ENCODE results near the gene KAT6B.
A peak's percentile ranks its signal among the peaks of the same experiment; 100 is the strongest.

Gene KAT6B

DNA sequence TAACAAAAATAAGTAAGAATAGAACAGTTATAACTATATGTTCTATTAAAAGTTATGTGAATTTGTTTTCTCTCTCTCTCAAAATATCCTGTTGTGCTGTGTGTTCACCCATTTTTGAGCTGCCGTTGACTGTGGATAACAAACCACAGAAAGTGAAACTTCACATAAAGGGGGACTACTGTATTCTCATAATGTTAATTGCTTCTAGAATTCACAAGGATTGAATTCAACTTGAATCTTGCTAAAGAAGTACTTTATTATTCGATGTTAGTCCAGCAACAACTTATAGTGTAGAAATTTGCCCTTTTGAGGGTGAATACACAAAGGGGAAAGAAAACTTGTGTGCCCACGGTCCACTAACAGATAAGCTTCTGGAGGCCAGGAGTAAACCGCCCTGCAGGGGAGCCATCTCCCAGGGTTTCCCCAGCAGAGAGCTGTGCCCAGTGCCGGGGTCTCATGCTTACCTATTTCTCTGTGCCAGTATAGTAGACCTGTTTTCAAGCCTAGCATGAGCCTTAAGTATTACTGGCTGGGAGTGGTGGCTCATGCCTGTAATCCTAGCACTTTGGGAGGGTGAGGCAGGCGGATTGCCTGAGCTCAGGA is 87.1 kb downstream of the KAT6B start:
- H3K9me3 ChIP-seq (ENCODE audit: control insufficient read depth, insufficient read depth, low read depth, low read length), result no peaks in the 10 kb centered on the region
- no peak overlapping the region for H3K4me3 ChIP-seq (ENCODE audit: low read depth, low read length)
- H3K4me1 ChIP-seq (ENCODE audit: control insufficient read depth, insufficient read depth, low read length), result 0 out of 2 replicates have a peak, but pooled peaks cover 2% of the 10 kb centered on the region
- no peak overlapping the region for H3K27ac ChIP-seq (ENCODE audit: extremely low read depth, low read depth, low read length)
- ChIA-PET CTCF (interaction anchor here (1.0 to 1.7 kb wide), 3 partner anchors 11 to 107 kb away, joined by 3 to 7 read pairs (median 3); no protein-coding TSS in a partner anchor), POLR2A (no interaction called here)
- H3K36me3 ChIP-seq (ENCODE audit: control insufficient read depth in 2 of 2, insufficient read depth in 1 of 2, low read length in 2 of 2), result no peaks in the 10 kb centered on the region
- TF ChIP-seq ZNF837 (tag by site-specific recombination; IDR thresholded peaks at IDR 0.05) (no peak), HOXD13 (CRISPR knock-in tag; IDR thresholded peaks at IDR 0.05; ENCODE audit: borderline replicate concordance) (no peak), ZXDB (tag by site-specific recombination; IDR thresholded peaks at IDR 0.05) (no peak), ZNF174 (tag by site-specific recombination; IDR thresholded peaks at IDR 0.05) (no peak), GLIS1 (tag by site-specific recombination; IDR thresholded peaks at IDR 0.05) (peak; percentile 89)

DNA sequence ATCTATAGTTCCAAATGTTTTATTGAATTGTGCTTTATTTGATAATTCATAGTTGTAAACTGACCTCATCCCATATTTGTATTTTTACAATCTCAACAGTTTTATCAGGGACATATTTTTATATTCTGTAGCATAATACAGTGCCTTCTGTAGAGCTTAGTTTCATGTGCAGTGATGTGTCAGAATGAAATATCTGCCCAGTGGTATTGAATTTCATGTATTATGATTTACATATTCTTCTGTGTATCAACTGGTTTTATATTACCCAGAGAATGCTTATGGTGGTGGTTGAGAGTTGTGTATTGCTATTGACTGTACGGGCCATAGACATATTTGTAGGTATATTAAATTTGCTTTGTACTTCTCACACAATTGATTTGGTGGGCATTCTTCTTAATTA is 89.9 kb downstream of the KAT6B start:
- no peak overlapping the region for H3K4me3 ChIP-seq (ENCODE audit: low read depth, low read length)
- H3K36me3 ChIP-seq (ENCODE audit: control insufficient read depth in 2 of 2, insufficient read depth in 1 of 2, low read length in 2 of 2), result no peaks in the 10 kb centered on the region
- POLR2A ChIA-PET, result no interaction called here
- H3K9me3 ChIP-seq (ENCODE audit: control insufficient read depth, insufficient read depth, low read depth, low read length), result no peaks in the 10 kb centered on the region; the same call in 1 of the 2 replicates
- no peak for TF ChIP-seq SCRT1 (tag by site-specific recombination; IDR thresholded peaks at IDR 0.05; ENCODE audit: borderline replicate concordance)
- TF ChIP-seq, protein P1, sequence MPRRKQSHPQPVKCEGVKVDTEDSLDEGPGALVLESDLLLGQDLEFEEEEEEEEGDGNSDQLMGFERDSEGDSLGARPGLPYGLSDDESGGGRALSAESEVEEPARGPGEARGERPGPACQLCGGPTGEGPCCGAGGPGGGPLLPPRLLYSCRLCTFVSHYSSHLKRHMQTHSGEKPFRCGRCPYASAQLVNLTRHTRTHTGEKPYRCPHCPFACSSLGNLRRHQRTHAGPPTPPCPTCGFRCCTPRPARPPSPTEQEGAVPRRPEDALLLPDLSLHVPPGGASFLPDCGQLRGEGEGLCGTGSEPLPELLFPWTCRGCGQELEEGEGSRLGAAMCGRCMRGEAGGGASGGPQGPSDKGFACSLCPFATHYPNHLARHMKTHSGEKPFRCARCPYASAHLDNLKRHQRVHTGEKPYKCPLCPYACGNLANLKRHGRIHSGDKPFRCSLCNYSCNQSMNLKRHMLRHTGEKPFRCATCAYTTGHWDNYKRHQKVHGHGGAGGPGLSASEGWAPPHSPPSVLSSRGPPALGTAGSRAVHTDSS (tag by site-specific recombination; IDR thresholded peaks at IDR 0.05), result no peak
- TF ChIP-seq ZNF558 (tag by site-specific recombination; IDR thresholded peaks at IDR 0.05), result no peak
- TF ChIP-seq, protein P2, sequence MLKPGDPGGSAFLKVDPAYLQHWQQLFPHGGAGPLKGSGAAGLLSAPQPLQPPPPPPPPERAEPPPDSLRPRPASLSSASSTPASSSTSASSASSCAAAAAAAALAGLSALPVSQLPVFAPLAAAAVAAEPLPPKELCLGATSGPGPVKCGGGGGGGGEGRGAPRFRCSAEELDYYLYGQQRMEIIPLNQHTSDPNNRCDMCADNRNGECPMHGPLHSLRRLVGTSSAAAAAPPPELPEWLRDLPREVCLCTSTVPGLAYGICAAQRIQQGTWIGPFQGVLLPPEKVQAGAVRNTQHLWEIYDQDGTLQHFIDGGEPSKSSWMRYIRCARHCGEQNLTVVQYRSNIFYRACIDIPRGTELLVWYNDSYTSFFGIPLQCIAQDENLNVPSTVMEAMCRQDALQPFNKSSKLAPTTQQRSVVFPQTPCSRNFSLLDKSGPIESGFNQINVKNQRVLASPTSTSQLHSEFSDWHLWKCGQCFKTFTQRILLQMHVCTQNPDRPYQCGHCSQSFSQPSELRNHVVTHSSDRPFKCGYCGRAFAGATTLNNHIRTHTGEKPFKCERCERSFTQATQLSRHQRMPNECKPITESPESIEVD (tag by site-specific recombination; IDR thresholded peaks at IDR 0.05), result 0 out of 2 replicates have a peak, but pooled peaks have one; percentile 15
- CTCF ChIA-PET, result no interaction called here
- 0 out of 2 replicates have a peak, but pooled peaks cover 2% of the 10 kb centered on the region for H3K4me1 ChIP-seq (ENCODE audit: control insufficient read depth, insufficient read depth, low read length)
- no peak overlapping the region for H3K27ac ChIP-seq (ENCODE audit: extremely low read depth, low read depth, low read length)

DNA sequence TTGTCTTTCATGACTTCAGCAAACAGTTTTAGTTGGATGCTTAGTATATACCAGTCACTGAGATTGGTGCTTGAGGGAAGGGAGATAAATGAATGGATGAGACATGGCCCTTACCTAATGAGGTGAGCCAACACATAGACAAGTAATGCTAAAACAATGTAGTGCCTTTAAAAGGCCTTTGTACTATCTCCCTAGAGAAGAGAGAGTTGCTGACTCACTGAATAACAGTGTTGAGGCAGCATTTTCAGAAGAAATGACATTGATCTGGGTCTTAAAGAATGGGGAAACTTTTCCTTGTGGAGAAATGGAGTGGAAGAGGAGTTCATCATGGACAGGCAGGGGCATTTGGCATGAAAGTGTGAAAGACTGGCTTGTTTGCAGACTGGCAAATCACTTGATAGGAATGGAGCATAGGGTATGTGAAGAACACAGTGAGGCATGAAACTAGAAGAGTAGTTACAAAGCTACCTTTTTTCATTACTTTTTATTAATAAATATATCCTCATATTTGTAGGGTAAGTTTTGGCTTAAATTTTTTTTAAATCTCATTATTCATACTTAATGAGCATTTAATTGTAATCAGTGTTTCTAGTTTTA is 91.2 kb downstream of the KAT6B start:
- Histone ChIP-seq H3K36me3 (ENCODE audit: control insufficient read depth in 2 of 2, insufficient read depth in 1 of 2, low read length in 2 of 2) (no peaks in the 10 kb centered on the region), H3K4me1 (ENCODE audit: control insufficient read depth, insufficient read depth, low read length) (peaks cover 13% of the 10 kb centered on the region), H3K27ac (ENCODE audit: extremely low read depth, low read depth, low read length) (no peak overlapping the region), H3K9me3 (ENCODE audit: control insufficient read depth, insufficient read depth, low read depth, low read length) (no peaks in the 10 kb centered on the region; the same call in 1 of the 2 replicates), H3K4me3 (ENCODE audit: low read depth, low read length) (no peak overlapping the region)
- CTCF ChIA-PET, result interaction anchor here (0.7 kb wide), 1 partner anchor 598 kb away, joined by 6 read pairs; no protein-coding TSS in a partner anchor
- 0 out of 2 replicates have a peak, but pooled peaks have one; percentile 8 for TF ChIP-seq PRDM1 (tag by site-specific recombination; IDR thresholded peaks at IDR 0.05)
- TF ChIP-seq ZIC2 (tag by site-specific recombination; IDR thresholded peaks at IDR 0.05), result no peak
- POLR2A ChIA-PET, result no interaction called here

DNA sequence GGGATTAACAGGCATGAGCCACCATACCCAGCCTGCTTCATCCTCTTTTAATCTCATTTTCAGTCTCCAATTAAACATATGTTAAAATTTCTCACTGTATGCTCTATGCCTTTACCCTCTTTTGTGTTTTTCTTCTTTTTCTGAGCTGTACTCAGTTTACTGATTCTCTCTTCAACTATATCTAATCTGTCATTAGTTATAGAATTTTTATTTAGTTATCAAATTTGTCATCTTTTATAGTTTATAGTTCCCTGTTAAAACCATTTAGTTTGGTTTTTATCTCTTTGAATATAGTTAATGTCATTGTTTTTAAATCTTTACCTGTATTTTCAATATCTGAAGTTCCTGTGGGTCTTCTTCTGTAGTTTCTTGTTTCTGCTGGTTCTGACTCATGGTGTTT is 93.3 kb downstream of the KAT6B start:
- H3K36me3 ChIP-seq (ENCODE audit: control insufficient read depth in 2 of 2, insufficient read depth in 1 of 2, low read length in 2 of 2), result no peaks in the 10 kb centered on the region
- no peaks in the 10 kb centered on the region; the same call in 1 of the 2 replicates for H3K9me3 ChIP-seq (ENCODE audit: control insufficient read depth, insufficient read depth, low read depth, low read length)
- H3K27ac ChIP-seq (ENCODE audit: extremely low read depth, low read depth, low read length), result no peak overlapping the region
- no peak overlapping the region for H3K4me3 ChIP-seq (ENCODE audit: low read depth, low read length)
- H3K4me1 ChIP-seq (ENCODE audit: control insufficient read depth, insufficient read depth, low read length), result peaks cover 29% of the 10 kb centered on the region
- POLR2A ChIA-PET, result no interaction called here
- CTCF ChIA-PET, result no interaction called here
- TF ChIP-seq, protein P3, sequence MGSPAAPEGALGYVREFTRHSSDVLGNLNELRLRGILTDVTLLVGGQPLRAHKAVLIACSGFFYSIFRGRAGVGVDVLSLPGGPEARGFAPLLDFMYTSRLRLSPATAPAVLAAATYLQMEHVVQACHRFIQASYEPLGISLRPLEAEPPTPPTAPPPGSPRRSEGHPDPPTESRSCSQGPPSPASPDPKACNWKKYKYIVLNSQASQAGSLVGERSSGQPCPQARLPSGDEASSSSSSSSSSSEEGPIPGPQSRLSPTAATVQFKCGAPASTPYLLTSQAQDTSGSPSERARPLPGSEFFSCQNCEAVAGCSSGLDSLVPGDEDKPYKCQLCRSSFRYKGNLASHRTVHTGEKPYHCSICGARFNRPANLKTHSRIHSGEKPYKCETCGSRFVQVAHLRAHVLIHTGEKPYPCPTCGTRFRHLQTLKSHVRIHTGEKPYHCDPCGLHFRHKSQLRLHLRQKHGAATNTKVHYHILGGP (tag by site-specific recombination; IDR thresholded peaks at IDR 0.05), result no peak
- TF ChIP-seq, protein P4, sequence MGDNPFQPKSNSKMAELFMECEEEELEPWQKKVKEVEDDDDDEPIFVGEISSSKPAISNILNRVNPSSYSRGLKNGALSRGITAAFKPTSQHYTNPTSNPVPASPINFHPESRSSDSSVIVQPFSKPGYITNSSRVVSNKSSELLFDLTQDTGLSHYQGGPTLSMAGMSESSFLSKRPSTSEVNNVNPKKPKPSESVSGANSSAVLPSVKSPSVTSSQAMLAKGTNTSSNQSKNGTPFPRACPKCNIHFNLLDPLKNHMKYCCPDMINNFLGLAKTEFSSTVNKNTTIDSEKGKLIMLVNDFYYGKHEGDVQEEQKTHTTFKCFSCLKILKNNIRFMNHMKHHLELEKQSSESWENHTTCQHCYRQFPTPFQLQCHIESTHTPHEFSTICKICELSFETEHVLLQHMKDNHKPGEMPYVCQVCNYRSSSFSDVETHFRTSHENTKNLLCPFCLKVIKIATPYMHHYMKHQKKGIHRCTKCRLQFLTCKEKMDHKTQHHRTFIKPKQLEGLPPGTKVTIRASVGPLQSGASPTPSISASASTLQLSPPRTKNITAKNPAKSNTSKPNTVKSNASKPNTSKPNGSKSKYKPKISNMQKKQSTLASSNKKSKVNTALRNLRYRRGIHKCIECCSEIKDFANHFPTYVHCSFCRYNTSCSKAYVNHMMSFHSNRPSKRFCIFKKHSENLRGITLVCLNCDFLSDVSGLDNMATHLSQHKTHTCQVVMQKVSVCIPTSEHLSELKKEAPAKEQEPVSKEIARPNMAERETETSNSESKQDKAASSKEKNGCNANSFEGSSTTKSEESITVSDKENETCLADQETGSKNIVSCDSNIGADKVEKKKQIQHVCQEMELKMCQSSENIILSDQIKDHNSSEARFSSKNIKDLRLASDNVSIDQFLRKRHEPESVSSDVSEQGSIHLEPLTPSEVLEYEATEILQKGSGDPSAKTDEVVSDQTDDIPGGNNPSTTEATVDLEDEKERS (tag by site-specific recombination; IDR thresholded peaks at IDR 0.05), result peak; percentile 67; the same call in 1 of the 2 replicates
- TF ChIP-seq ZNF37A (tag by site-specific recombination; IDR thresholded peaks at IDR 0.05) (no peak), SETDB1 (IDR thresholded peaks at IDR 0.05; ENCODE audit: insufficient read length, low read length) (peak; percentile 68)
- TF ChIP-seq, protein P5, sequence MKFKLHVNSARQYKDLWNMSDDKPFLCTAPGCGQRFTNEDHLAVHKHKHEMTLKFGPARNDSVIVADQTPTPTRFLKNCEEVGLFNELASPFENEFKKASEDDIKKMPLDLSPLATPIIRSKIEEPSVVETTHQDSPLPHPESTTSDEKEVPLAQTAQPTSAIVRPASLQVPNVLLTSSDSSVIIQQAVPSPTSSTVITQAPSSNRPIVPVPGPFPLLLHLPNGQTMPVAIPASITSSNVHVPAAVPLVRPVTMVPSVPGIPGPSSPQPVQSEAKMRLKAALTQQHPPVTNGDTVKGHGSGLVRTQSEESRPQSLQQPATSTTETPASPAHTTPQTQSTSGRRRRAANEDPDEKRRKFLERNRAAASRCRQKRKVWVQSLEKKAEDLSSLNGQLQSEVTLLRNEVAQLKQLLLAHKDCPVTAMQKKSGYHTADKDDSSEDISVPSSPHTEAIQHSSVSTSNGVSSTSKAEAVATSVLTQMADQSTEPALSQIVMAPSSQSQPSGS (tag by site-specific recombination; IDR thresholded peaks at IDR 0.05; ENCODE audit: low read depth), result no peak
- TF ChIP-seq, protein P6, sequence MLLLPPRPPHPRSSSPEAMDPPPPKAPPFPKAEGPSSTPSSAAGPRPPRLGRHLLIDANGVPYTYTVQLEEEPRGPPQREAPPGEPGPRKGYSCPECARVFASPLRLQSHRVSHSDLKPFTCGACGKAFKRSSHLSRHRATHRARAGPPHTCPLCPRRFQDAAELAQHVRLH (tag by site-specific recombination; IDR thresholded peaks at IDR 0.05), result peak; percentile 69; the same call in 1 of the 2 replicates

Data from HEK293 (cell line).